ENCODE measurements around the gene THAP6.

THAP6 gene

DNA sequence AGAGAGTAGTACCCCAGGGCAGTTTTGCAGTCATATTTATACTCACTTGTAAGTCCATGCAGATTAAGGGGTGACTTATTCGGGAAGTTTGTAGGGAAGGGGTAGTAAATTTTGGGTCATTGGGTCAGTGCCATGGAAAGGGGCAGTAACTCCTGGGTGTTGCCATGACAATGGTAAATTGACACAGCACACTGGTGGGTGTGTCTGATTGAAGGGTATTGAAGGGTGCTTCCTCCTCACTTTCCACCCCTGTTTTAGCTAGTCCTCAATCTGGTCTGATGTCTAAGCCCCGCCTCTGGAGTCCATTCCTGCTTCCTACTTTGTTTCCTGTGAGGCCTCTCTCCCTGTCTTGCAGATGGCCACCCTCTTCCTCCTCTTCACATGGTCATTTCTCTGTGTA, 53.5 kb downstream of the THAP6 start:
- no peak for DNase-seq (ENCODE audit: low read depth in 2 of 3, low spot score in 1 of 3)

All from stimulated activated CD4-positive, alpha-beta T cell treated with anti-CD3 and anti-CD28 coated beads, Interleukin-12 subunit alpha, Interleukin-12 subunit beta, amount 100 ng/mL, for 48 hours (primary cell).